ENCODE results near the gene DUSP2.
A peak's percentile ranks its signal among the peaks of the same experiment; 100 is the strongest.

DUSP2 gene

DNA sequence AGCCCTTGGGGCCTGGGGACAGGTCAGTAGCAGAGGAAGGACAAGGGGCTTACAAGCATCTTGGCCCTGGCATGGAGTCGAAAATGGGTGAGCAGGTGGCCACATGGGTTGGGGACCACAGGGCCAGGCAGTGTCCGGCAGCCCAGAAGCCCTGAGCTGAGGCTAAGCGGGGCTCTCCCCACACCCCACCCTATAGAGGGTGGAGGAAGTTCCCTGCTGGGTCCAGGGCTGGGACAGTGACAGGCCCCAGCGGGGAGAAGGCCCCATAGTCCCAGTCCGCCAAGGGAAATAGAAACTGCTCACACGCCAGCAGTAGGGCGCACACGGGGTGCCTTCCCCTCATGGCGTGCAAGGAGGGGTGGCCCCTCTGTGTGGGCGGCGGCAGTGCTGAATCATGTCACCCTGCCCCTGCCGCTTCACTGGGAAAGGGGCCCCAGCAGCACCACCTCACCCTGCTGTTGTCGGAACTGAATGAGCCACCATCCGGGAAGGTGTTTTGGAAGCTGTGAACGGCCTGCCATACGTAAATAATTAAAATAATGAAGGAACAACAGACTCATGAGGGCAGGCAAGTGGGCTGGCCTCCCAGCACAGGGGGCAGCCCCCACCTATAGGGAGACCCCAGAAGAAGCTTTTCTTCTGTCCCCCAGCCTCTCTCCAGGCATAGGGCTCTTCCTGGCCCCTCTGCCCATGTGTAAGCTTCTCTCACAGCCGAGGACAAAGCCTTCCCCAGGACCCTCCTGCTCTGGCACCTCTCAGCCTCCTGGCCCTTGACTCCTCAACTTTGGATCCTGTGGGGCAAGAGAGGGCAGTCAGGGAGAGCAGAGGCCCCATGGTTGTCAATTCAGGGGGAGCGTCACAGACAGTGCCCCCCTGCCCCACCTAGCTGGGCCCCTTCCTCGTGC lies 12.7 kb upstream of the DUSP2 start:
- H3K9ac ChIP-seq: no peak overlapping the region
- H3K27me3 ChIP-seq (ENCODE audit: insufficient read depth, low read depth): no peaks in the 10 kb centered on the region
- TF ChIP-seq, protein P1, sequence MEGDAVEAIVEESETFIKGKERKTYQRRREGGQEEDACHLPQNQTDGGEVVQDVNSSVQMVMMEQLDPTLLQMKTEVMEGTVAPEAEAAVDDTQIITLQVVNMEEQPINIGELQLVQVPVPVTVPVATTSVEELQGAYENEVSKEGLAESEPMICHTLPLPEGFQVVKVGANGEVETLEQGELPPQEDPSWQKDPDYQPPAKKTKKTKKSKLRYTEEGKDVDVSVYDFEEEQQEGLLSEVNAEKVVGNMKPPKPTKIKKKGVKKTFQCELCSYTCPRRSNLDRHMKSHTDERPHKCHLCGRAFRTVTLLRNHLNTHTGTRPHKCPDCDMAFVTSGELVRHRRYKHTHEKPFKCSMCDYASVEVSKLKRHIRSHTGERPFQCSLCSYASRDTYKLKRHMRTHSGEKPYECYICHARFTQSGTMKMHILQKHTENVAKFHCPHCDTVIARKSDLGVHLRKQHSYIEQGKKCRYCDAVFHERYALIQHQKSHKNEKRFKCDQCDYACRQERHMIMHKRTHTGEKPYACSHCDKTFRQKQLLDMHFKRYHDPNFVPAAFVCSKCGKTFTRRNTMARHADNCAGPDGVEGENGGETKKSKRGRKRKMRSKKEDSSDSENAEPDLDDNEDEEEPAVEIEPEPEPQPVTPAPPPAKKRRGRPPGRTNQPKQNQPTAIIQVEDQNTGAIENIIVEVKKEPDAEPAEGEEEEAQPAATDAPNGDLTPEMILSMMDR (conservative IDR thresholded peaks at IDR 0.05; ENCODE audit: low read depth, low read length): no peak
- H3K4me2 ChIP-seq: no peak overlapping the region
- peaks cover 19% of the 10 kb centered on the region for H3K4me1 ChIP-seq (ENCODE audit: low read depth, poor library complexity, severe bottlenecking)
- no peak overlapping the region for H3K27ac ChIP-seq
- H2AFZ ChIP-seq (ENCODE audit: low read depth): no peak overlapping the region
- no peaks in the 10 kb centered on the region for H3K36me3 ChIP-seq (ENCODE audit: insufficient read depth)
- H3K4me3 ChIP-seq (IDR thresholded peaks at IDR 0.05; ENCODE audit: insufficient read depth, low read depth, low read length): no peak overlapping the region
- H3K79me2 ChIP-seq (ENCODE audit: insufficient read depth, low read depth): no peaks in the 10 kb centered on the region
- H4K20me1 ChIP-seq (ENCODE audit: insufficient read depth): no peaks in the 10 kb centered on the region

DNA sequence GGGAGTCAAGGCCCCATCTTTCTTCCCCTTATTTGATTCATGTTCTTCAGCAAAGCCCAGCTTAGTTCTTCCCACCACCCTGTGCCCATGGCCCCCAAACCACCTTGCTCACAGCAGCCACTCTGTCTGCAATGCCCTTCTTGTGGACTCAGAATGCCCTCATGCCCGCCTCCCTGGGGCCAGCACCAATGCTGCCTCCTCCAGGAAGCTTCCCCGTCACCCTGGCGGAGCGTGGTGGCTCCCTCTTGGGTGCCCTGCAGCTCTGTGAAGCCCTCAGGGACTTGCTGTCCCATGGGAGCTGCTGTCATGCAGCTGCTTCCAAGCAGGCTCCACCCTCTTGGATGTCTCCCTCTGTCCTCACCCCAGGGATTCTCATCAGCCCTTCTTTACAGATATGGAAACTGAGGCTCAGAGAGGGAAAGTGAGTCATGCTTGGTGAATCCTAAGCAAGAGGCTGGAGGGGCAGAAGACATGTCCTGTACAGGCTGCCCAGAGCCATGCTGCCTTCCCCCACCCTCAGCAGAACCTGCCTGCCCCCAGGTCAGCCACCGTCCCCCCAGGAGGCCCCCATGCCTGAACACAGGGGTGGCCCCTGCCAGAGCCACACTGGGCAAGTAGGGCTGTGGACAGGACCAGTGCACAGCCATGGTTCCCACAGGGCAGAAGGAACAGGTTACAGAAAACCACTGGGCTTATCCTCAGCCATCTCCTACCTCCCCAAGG lies 11.8 kb upstream of the DUSP2 start:
- H3K4me3 ChIP-seq (IDR thresholded peaks at IDR 0.05; ENCODE audit: insufficient read depth, low read depth, low read length): no peak overlapping the region
- no peaks in the 10 kb centered on the region for H4K20me1 ChIP-seq (ENCODE audit: insufficient read depth)
- no peak overlapping the region for H2AFZ ChIP-seq (ENCODE audit: low read depth)
- H3K36me3 ChIP-seq (ENCODE audit: insufficient read depth): no peaks in the 10 kb centered on the region
- TF ChIP-seq, protein P1 (conservative IDR thresholded peaks at IDR 0.05; ENCODE audit: low read depth, low read length): no peak
- no peaks in the 10 kb centered on the region for H3K79me2 ChIP-seq (ENCODE audit: insufficient read depth, low read depth)
- peaks cover 19% of the 10 kb centered on the region for H3K4me1 ChIP-seq (ENCODE audit: low read depth, poor library complexity, severe bottlenecking)
- no peaks in the 10 kb centered on the region for H3K27me3 ChIP-seq (ENCODE audit: insufficient read depth, low read depth)
- no peak overlapping the region for H3K27ac ChIP-seq
- peak overlapping the region; percentile 60; the same call in 1 of the 2 replicates for H3K4me2 ChIP-seq
- no peak overlapping the region for H3K9ac ChIP-seq

DNA sequence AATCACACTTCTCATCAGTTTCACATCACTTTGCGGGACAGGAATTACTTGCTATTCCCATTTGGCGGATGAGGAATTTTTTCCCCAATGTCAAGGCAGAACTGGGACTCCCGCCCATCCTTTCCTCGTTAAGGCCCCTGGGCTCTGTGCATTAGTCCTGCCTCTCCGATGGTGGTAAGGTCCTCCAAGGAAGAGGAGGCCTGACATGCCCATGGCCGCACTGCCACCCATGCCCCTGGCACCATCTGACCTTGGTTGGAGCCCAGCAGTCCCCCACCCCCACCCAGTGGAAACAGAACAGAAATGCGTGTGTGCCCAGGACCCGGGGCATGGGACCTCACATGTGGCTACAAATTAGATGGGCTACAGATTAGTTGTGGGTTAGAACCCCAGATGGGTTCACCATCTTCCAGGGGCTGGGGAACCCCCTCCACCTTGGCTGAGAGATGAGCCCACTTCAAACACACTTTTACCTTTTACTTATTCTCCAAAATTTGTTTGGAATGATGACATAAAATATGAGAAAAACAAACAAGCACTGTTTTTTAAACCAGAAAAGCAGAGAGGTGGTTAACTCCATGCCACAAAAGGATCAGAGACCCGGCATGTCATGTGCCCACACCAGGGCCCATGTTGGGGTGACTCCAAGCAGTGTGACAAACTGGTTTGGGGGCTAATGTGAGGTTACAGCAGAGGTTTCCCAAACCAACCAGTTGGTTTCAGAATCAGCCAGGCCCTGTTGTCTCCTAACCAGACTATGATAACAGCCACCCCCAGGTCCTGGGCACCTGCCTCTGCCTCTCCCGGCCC lies 11.0 kb upstream of the DUSP2 start:
- H2AFZ ChIP-seq (ENCODE audit: low read depth): peak overlapping the region; percentile 0; the same call in 1 of the 2 replicates
- TF ChIP-seq, protein P1 (conservative IDR thresholded peaks at IDR 0.05; ENCODE audit: low read depth, low read length): no peak
- H3K27ac ChIP-seq: no peak overlapping the region; the same call in 1 of the 2 replicates
- no peaks in the 10 kb centered on the region for H3K27me3 ChIP-seq (ENCODE audit: insufficient read depth, low read depth)
- H3K36me3 ChIP-seq (ENCODE audit: insufficient read depth): no peaks in the 10 kb centered on the region
- no peaks in the 10 kb centered on the region for H4K20me1 ChIP-seq (ENCODE audit: insufficient read depth)
- peak overlapping the region; percentile 60 for H3K4me2 ChIP-seq
- no peak overlapping the region for H3K4me3 ChIP-seq (IDR thresholded peaks at IDR 0.05; ENCODE audit: insufficient read depth, low read depth, low read length)
- H3K4me1 ChIP-seq (ENCODE audit: low read depth, poor library complexity, severe bottlenecking): peaks cover 19% of the 10 kb centered on the region
- no peaks in the 10 kb centered on the region for H3K79me2 ChIP-seq (ENCODE audit: insufficient read depth, low read depth)
- H3K9ac ChIP-seq: no peak overlapping the region
